ENCODE results near the gene BLMH.

BLMH gene

GRCh38 chr17:30200106-30200505 is 91.6 kb downstream of the BLMH start:
- DNase-seq (ENCODE audit: low read depth), result no peak

GRCh38 chr17:30199600-30199999 is 92.1 kb downstream of the BLMH start:
- DNase-seq (ENCODE audit: low read depth), result no peak
